ENCODE results near the gene RNASE11.

Gene RNASE11

DNA sequence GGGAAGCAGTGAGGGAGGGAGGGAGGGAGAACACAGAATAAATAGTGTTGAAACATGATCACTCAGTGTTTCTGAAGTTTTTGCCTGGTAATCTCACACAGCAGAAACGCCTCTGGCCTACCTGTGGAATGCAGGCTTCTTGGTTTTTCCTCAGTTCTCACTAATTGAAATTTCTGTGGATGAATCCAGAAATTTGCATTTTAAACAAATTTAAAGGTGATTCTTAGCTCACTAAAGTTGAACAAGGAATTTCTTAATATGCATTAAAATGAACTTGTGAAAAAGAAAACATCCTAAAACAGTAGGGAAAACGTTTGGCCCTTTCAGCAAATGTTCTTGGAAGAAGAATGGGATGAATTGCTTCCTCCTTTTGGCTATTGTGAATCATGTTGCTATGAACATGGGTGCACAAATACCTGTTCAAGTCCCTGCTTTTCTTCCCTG is 28.3 kb downstream of the RNASE11 start:
- no peak for TF ChIP-seq POLR2AphosphoS5 (IDR thresholded peaks at IDR 0.05; ENCODE audit: low read depth)
- no peak overlapping the region for H3K4me3 ChIP-seq (replicated peaks; ENCODE audit: insufficient read depth, low read length)
- no peak for DNase-seq (ENCODE audit: low read depth in 1 of 2, low spot score in 1 of 2)
- no peaks in the 10 kb centered on the region for H3K27me3 ChIP-seq (ENCODE audit: insufficient read depth, poor library complexity, severe bottlenecking)
- H3K27ac ChIP-seq (replicated peaks), result no peak overlapping the region

DNA sequence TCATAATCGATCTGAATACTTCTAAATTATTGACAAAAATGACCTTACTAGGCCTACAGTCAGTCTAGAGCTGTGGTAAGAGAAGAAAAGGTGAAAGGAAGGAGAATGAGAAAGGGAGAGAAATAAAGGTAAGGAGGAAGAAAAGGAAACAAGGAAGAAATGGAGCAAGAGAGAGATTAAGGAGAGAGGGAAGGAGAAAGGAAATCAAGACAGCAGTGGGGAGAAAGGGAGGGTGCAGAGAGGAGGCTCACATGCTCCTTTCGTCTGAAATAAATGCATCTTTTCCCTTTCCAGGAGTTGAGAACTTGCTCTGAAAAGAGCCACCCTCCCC is 30.6 kb downstream of the RNASE11 start:
- Histone ChIP-seq H3K27me3 (ENCODE audit: insufficient read depth, poor library complexity, severe bottlenecking) (no peaks in the 10 kb centered on the region), H3K27ac (replicated peaks) (peak overlapping the region; percentile 61), H3K4me3 (replicated peaks; ENCODE audit: insufficient read depth, low read length) (no peak overlapping the region)
- TF ChIP-seq POLR2AphosphoS5 (IDR thresholded peaks at IDR 0.05; ENCODE audit: low read depth), result no peak
- TF ChIP-seq SPI1 (IDR thresholded peaks at IDR 0.05; ENCODE audit: borderline replicate concordance, low read depth), result no peak
- TF ChIP-seq GABPA (IDR thresholded peaks at IDR 0.05; ENCODE audit: low read depth), result no peak
- TF ChIP-seq, protein P1, sequence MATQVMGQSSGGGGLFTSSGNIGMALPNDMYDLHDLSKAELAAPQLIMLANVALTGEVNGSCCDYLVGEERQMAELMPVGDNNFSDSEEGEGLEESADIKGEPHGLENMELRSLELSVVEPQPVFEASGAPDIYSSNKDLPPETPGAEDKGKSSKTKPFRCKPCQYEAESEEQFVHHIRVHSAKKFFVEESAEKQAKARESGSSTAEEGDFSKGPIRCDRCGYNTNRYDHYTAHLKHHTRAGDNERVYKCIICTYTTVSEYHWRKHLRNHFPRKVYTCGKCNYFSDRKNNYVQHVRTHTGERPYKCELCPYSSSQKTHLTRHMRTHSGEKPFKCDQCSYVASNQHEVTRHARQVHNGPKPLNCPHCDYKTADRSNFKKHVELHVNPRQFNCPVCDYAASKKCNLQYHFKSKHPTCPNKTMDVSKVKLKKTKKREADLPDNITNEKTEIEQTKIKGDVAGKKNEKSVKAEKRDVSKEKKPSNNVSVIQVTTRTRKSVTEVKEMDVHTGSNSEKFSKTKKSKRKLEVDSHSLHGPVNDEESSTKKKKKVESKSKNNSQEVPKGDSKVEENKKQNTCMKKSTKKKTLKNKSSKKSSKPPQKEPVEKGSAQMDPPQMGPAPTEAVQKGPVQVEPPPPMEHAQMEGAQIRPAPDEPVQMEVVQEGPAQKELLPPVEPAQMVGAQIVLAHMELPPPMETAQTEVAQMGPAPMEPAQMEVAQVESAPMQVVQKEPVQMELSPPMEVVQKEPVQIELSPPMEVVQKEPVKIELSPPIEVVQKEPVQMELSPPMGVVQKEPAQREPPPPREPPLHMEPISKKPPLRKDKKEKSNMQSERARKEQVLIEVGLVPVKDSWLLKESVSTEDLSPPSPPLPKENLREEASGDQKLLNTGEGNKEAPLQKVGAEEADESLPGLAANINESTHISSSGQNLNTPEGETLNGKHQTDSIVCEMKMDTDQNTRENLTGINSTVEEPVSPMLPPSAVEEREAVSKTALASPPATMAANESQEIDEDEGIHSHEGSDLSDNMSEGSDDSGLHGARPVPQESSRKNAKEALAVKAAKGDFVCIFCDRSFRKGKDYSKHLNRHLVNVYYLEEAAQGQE (IDR thresholded peaks at IDR 0.05; ENCODE audit: insufficient replicate concordance, low read depth), result no peak
- TF ChIP-seq, protein P2, sequence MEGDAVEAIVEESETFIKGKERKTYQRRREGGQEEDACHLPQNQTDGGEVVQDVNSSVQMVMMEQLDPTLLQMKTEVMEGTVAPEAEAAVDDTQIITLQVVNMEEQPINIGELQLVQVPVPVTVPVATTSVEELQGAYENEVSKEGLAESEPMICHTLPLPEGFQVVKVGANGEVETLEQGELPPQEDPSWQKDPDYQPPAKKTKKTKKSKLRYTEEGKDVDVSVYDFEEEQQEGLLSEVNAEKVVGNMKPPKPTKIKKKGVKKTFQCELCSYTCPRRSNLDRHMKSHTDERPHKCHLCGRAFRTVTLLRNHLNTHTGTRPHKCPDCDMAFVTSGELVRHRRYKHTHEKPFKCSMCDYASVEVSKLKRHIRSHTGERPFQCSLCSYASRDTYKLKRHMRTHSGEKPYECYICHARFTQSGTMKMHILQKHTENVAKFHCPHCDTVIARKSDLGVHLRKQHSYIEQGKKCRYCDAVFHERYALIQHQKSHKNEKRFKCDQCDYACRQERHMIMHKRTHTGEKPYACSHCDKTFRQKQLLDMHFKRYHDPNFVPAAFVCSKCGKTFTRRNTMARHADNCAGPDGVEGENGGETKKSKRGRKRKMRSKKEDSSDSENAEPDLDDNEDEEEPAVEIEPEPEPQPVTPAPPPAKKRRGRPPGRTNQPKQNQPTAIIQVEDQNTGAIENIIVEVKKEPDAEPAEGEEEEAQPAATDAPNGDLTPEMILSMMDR (IDR thresholded peaks at IDR 0.05; ENCODE audit: insufficient read depth, low read length), result no peak
- DNase-seq (ENCODE audit: low read depth in 1 of 2, low spot score in 1 of 2), result no peak

DNA sequence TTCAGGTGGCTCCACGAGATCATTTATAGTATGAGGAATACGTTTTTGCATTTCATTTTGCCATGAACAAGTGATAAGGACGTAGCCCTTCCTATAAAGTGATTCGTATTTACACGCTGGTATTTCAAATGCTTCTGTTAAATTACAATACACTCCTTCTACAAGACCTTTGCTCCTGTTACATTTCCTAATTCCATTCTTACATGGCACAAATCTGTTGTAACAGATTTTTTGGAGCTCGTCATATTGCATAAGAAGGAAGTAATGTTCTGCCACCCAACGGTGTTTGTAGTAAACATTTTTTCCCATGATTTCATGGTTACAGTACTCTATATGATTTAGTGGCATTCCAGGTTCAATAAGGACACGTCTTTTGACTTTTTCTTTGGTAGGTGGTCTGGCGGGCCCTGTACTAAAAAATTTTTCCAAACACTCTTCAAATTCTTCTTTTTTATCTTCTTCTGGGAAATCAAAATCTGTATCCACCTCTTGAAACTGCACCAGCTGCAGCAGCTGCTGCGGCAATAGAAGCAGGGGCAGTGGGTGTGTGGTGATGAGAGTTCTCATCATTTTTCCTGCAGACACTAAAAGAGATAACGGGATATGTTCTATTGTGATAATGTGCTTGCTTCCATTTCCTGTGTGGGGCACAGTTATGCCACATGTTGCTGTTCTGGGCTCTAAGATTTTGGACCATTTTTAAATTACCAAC is 31.1 kb downstream of the RNASE11 start:
- peak overlapping the region; percentile 61 for H3K27ac ChIP-seq (replicated peaks)
- TF ChIP-seq SPI1 (IDR thresholded peaks at IDR 0.05; ENCODE audit: borderline replicate concordance, low read depth) (no peak), GABPA (IDR thresholded peaks at IDR 0.05; ENCODE audit: low read depth) (no peak), POLR2AphosphoS5 (IDR thresholded peaks at IDR 0.05; ENCODE audit: low read depth) (no peak)
- TF ChIP-seq, protein P2 (IDR thresholded peaks at IDR 0.05; ENCODE audit: insufficient read depth, low read length), result no peak

DNA sequence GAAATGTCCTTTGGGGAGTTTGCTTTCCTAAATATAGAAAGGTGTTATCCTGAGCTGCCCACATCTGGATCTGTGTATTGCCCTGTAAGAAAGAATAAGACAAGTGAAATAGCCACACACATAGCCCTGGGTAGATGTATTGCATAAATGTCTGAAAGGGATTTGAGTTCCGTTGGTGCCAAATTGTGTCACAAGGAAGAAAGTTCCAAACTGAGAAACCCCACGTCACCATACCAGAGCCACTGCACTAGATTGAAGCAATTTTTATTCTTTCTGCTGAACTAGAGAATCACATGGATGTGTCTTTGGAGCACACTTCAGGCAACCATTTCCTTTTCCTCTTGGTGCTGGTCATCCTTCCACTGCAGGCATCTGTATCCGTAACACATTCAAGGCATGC is 32.0 kb downstream of the RNASE11 start:
- TF ChIP-seq POLR2AphosphoS5 (IDR thresholded peaks at IDR 0.05; ENCODE audit: low read depth) (no peak), GABPA (IDR thresholded peaks at IDR 0.05; ENCODE audit: low read depth) (no peak), SPI1 (IDR thresholded peaks at IDR 0.05; ENCODE audit: borderline replicate concordance, low read depth) (no peak)
- TF ChIP-seq, protein P1 (IDR thresholded peaks at IDR 0.05; ENCODE audit: insufficient replicate concordance, low read depth), result no peak
- TF ChIP-seq, protein P2 (IDR thresholded peaks at IDR 0.05; ENCODE audit: insufficient read depth, low read length), result no peak
- peak overlapping the region; percentile 61 for H3K27ac ChIP-seq (replicated peaks)
- H3K4me3 ChIP-seq (replicated peaks; ENCODE audit: insufficient read depth, low read length), result no peak overlapping the region
- no peaks in the 10 kb centered on the region for H3K27me3 ChIP-seq (ENCODE audit: insufficient read depth, poor library complexity, severe bottlenecking)
- DNase-seq (ENCODE audit: low read depth in 1 of 2, low spot score in 1 of 2), result peak; percentile 29 to 45

More for the DNA sequence above, 31.1 kb downstream of the RNASE11 start:
- H3K27me3 ChIP-seq (ENCODE audit: insufficient read depth, poor library complexity, severe bottlenecking), result no peaks in the 10 kb centered on the region
- no peak overlapping the region for H3K4me3 ChIP-seq (replicated peaks; ENCODE audit: insufficient read depth, low read length)
- peak; percentile 38 to 73 for DNase-seq (ENCODE audit: low read depth in 1 of 2, low spot score in 1 of 2)

All from HL-60 (cell line).